Gastrocnemius medialis (tissue), 4 donors: ENCODE results near the gene DND1.
"Not testable (repeated sequence)": the region's sequence is repeated elsewhere in the genome, so short reads cannot be mapped to it uniquely, and the experiment has no call there.

Experiments
- POLR2A ChIP-seq, 2 donors: fragments of 450-650 bp; IDR thresholded peaks; one replicate each; pipeline ENCODE4 v1.6.1; 2017; ENCODE audit warnings: antibody characterized with exemption in 2 of 2, mild to moderate bottlenecking in 2 of 2, moderate library complexity in 2 of 2
- TF ChIP-seq, protein P1 (sequence below), 5 experiments: fragments of 450-650 bp in 3 of 5; fragments of 200-600 bp in 2 of 5; sonication (generic) in 2 of 5; IDR thresholded peaks in 4 of 5; conservative IDR thresholded peaks in 1 of 5; 1 replicate in 4 of 5; 2 replicates in 1 of 5; pipeline ENCODE4 v1.5.1; 2016 to 2019; ENCODE audit warnings: antibody characterized with exemption in 5 of 5, mild to moderate bottlenecking in 3 of 5, moderate library complexity in 3 of 5

DNA sequence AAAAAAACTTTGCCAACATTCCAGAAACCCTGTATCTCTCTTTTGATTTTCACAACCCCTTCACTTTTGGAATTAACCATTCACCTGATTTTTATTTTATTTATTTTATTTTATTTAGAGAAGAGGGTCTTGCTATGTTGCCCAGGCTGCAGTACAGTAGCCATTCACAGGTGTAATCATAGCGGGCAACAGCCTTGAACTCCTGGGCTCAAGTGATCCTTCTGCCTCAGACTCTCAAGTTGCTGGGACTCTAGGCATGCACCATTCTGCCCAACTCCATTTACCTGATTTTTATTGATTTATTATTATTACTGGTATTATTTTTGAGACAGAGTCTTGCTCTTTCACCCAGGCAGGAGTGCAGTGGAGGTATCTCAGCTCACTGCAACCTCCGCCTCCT, 42.9 kb upstream of the DND1 start:
- not testable (repeated sequence) for TF ChIP-seq POLR2A (IDR thresholded peaks at IDR 0.05)
- TF ChIP-seq, protein P1, sequence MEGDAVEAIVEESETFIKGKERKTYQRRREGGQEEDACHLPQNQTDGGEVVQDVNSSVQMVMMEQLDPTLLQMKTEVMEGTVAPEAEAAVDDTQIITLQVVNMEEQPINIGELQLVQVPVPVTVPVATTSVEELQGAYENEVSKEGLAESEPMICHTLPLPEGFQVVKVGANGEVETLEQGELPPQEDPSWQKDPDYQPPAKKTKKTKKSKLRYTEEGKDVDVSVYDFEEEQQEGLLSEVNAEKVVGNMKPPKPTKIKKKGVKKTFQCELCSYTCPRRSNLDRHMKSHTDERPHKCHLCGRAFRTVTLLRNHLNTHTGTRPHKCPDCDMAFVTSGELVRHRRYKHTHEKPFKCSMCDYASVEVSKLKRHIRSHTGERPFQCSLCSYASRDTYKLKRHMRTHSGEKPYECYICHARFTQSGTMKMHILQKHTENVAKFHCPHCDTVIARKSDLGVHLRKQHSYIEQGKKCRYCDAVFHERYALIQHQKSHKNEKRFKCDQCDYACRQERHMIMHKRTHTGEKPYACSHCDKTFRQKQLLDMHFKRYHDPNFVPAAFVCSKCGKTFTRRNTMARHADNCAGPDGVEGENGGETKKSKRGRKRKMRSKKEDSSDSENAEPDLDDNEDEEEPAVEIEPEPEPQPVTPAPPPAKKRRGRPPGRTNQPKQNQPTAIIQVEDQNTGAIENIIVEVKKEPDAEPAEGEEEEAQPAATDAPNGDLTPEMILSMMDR (IDR thresholded peaks at IDR 0.05 in 4 of 5, conservative IDR thresholded peaks at IDR 0.05 in 1 of 5) = not testable (repeated sequence)
